CD4-positive, alpha-beta memory T cell (primary cell): ENCODE measurements around the gene P2RX6. TPM values are rescaled to one million over a fixed set of nuclear protein-coding genes. Genes with fewer than 3 reads are reported as not detected.

ENCODE experiments used
- CTCF ChIA-PET: fragments of 350-600 bp; sonication (Branson Sonifier 250); formaldehyde crosslinking; loops from one replicate; lab custom pipeline; 2021; ENCODE audit warnings: inconsistent platforms; ENCODE audit not compliant: partially characterized antibody; lab: Charles Lee
- POLR2A ChIA-PET: fragments of 350-600 bp; sonication (Branson Sonifier 250); formaldehyde crosslinking; loops from one replicate; lab custom pipeline; 2021; ENCODE audit not compliant: partially characterized antibody; lab: Charles Lee
- DNase-seq, 5 donors: peaks; one replicate each; pipeline versions ENCODE4 v3.0.0 to v3.0.0-alpha.2; 2020 to 2022; ENCODE audit warnings: mixed read lengths in 1 of 5
- H3K27ac ChIP-seq: one replicate; pipeline ENCODE4 v1.7.0; 2013; ENCODE audit warnings: low read depth, low read length
- H3K27me3 ChIP-seq: 2 replicates; pipeline ENCODE4 v1.7.0; 2013; ENCODE audit warnings: mild to moderate bottlenecking, low read length, moderate library complexity; ENCODE audit not compliant: insufficient read depth
- H3K36me3 ChIP-seq: 2 replicates; pipeline ENCODE4 v1.7.0; 2013; ENCODE audit warnings: mild to moderate bottlenecking, low read length, moderate library complexity; ENCODE audit not compliant: insufficient read depth
- H3K4me1 ChIP-seq: 2 replicates; pipeline ENCODE4 v1.7.0; 2013; ENCODE audit warnings: mild to moderate bottlenecking, low read length, moderate library complexity; ENCODE audit not compliant: insufficient read depth
- H3K4me3 ChIP-seq, 2 donors: one replicate each; pipeline ENCODE4 v1.7.0; 2013; ENCODE audit warnings: low read length in 2 of 2, mild to moderate bottlenecking in 1 of 2
- H3K9me3 ChIP-seq, 2 donors: one replicate each; pipeline ENCODE4 v1.7.0; 2013; ENCODE audit warnings: low read length in 2 of 2, control low read depth in 1 of 2; ENCODE audit not compliant: control insufficient read depth in 1 of 2
- H3K27ac Mint-ChIP-seq, 7 donors: one replicate each; pipeline ENCODE4 v1.8.0; 2020 to 2021; ENCODE audit warnings: mixed read lengths in 7 of 7, mild to moderate bottlenecking in 6 of 7, inconsistent platforms in 3 of 7, moderate library complexity in 3 of 7
- H3K27me3 Mint-ChIP-seq, 2 donors: one replicate each; pipeline ENCODE4 v1.8.0; 2020 to 2021; ENCODE audit warnings: mixed read lengths in 2 of 2
- H3K36me3 Mint-ChIP-seq, 2 donors: one replicate each; pipeline ENCODE4 v1.8.0; 2020 to 2021; ENCODE audit warnings: mixed read lengths in 2 of 2, inconsistent platforms in 1 of 2, mild to moderate bottlenecking in 1 of 2
- H3K4me1 Mint-ChIP-seq, 4 donors: one replicate each; pipeline ENCODE4 v1.8.0; 2020 to 2021; ENCODE audit warnings: mixed read lengths in 4 of 4, mild to moderate bottlenecking in 1 of 4
- H3K4me3 Mint-ChIP-seq, 8 donors: one replicate each; pipeline ENCODE4 v1.8.0; 2020 to 2021; ENCODE audit warnings: mixed read lengths in 8 of 8, mild to moderate bottlenecking in 7 of 8, moderate library complexity in 6 of 8, inconsistent platforms in 3 of 8
- H3K9me3 Mint-ChIP-seq, 8 donors: one replicate each; pipeline ENCODE4 v1.8.0; 2020 to 2021; ENCODE audit warnings: mixed read lengths in 8 of 8, mild to moderate bottlenecking in 5 of 8, inconsistent platforms in 3 of 8, moderate library complexity in 1 of 8
- intact Hi-C: fragments of 100-400 bp; cut with micrococcal nuclease; formaldehyde crosslinking; loops from one replicate; pipeline ENCODE4 v1.15.1; 2023
- polyA plus RNA-seq, 2 donors: library from polyadenylated mRNA; unstranded; fragments of 300-500 nt; fragmentation: Illumina TruSeq; gene quantifications; one replicate each; pipeline ENCODE4 v1.2.3, GENCODE V29; 2021
- total RNA-seq, 2 experiments: library from RNA; stranded (reverse); gene quantifications; one replicate each; pipeline ENCODE4 v1.2.3, GENCODE V29; 2021

The P2RX6 gene
- total and polyA plus RNA-seq, 4 experiments from 2014 or later = 0.19 to 1.2 (median 1.1) TPM; not detected in 1

GRCh38 chr22:21025266-21025665 lies 10.3 kb downstream of the P2RX6 start:
- no peak overlapping the region for H3K4me3 ChIP-seq
- H3K27me3 Mint-ChIP-seq = peaks cover 8 to 9% of the 10 kb centered on the region in 2 donors
- intact Hi-C loops = no loop called here
- peak overlapping the region in 4 of 8 donors; percentile 10 to 44 (median 33) for H3K4me3 Mint-ChIP-seq
- H3K36me3 ChIP-seq = no peaks in the 10 kb centered on the region
- no peak for DNase-seq
- H3K9me3 ChIP-seq = no peaks in the 10 kb centered on the region
- POLR2A ChIA-PET = no interaction called here
- H3K27ac ChIP-seq = no peak overlapping the region
- peaks cover 13% of the 10 kb centered on the region for H3K4me1 ChIP-seq
- no peaks in the 10 kb centered on the region for H3K36me3 Mint-ChIP-seq
- no peaks in the 10 kb centered on the region for H3K27me3 ChIP-seq
- CTCF ChIA-PET = interaction anchor here (1.0 kb wide), 1 partner anchor 10 kb away, joined by 3 read pairs; the partner anchor contains the start of gene P2RX6
- H3K4me1 Mint-ChIP-seq = peaks cover 7 to 10% (median 10%) of the 10 kb centered on the region in 4 donors
- H3K9me3 Mint-ChIP-seq = no peaks in the 10 kb centered on the region
- H3K27ac Mint-ChIP-seq = peak overlapping the region in 4 of 7 donors; percentile 19 to 90 (median 68)

- CTCF ChIA-PET = interaction anchor here (1.0 kb wide), 1 partner anchor 11 kb away, joined by 3 read pairs; the partner anchor contains the start of gene P2RX6
- no peak for DNase-seq
These were observed 11.1 kb downstream of the P2RX6 start for GRCh38 chr22:21025763-21026755.

GRCh38 chr22:21026783-21027692 lies 12.1 kb downstream of the P2RX6 start:
- ChIA-PET POLR2A (no interaction called here), CTCF (no interaction called here)
- no peaks in the 10 kb centered on the region for H3K36me3 ChIP-seq
- peaks cover 7 to 17% (median 12%) of the 10 kb centered on the region in 4 donors for H3K4me1 Mint-ChIP-seq
- no peaks in the 10 kb centered on the region for H3K9me3 ChIP-seq
- H3K4me1 ChIP-seq = peaks cover 13% of the 10 kb centered on the region
- H3K27ac Mint-ChIP-seq = peak overlapping the region in 1 of 7 donors; percentile 31
- no peak overlapping the region for H3K4me3 Mint-ChIP-seq
- intact Hi-C loops = no loop called here
- H3K27me3 Mint-ChIP-seq = peaks cover 15 to 18% of the 10 kb centered on the region in 2 donors
- H3K36me3 Mint-ChIP-seq = no peaks in the 10 kb centered on the region
- no peak for DNase-seq
- no peak overlapping the region for H3K27ac ChIP-seq
- H3K4me3 ChIP-seq = no peak overlapping the region
- H3K9me3 Mint-ChIP-seq = no peaks in the 10 kb centered on the region
- H3K27me3 ChIP-seq = no peaks in the 10 kb centered on the region

More at GRCh38 chr22:21025763-21026755, 11.1 kb downstream of the P2RX6 start:
- H3K4me3 Mint-ChIP-seq = no peak overlapping the region
- no peaks in the 10 kb centered on the region for H3K9me3 Mint-ChIP-seq
- H3K9me3 ChIP-seq = no peaks in the 10 kb centered on the region
- intact Hi-C loops = no loop called here
- no peaks in the 10 kb centered on the region for H3K36me3 Mint-ChIP-seq
- peaks cover 13% of the 10 kb centered on the region for H3K4me1 ChIP-seq
- POLR2A ChIA-PET = no interaction called here
- no peaks in the 10 kb centered on the region for H3K27me3 ChIP-seq
- peaks cover 15 to 16% of the 10 kb centered on the region in 2 donors for H3K27me3 Mint-ChIP-seq
- peak overlapping the region in 1 of 7 donors; percentile 19 for H3K27ac Mint-ChIP-seq
- H3K36me3 ChIP-seq = no peaks in the 10 kb centered on the region
- H3K27ac ChIP-seq = no peak overlapping the region
- no peak overlapping the region for H3K4me3 ChIP-seq
- H3K4me1 Mint-ChIP-seq = peaks cover 7 to 14% (median 12%) of the 10 kb centered on the region in 4 donors

- H3K27me3 Mint-ChIP-seq = peaks cover 17 to 21% of the 10 kb centered on the region in 2 donors
- H3K9me3 Mint-ChIP-seq = no peaks in the 10 kb centered on the region
- no peak overlapping the region for H3K27ac Mint-ChIP-seq
These were observed 13.6 kb downstream of the P2RX6 start for GRCh38 chr22:21028277-21029251.

GRCh38 chr22:21029486-21030025 lies 14.6 kb downstream of the P2RX6 start:
- Histone ChIP-seq H3K36me3 (no peaks in the 10 kb centered on the region), H3K27me3 (peaks cover 6% of the 10 kb centered on the region), H3K27ac (no peak overlapping the region), H3K4me3 (no peak overlapping the region), H3K9me3 (no peaks in the 10 kb centered on the region), H3K4me1 (peaks cover 13% of the 10 kb centered on the region)
- DNase-seq = no peak
- ChIA-PET POLR2A (no interaction called here), CTCF (no interaction called here)
- Mint-ChIP-seq H3K36me3 (no peaks in the 10 kb centered on the region), H3K4me1 (peaks cover 7 to 21% (median 12%) of the 10 kb centered on the region in 4 donors), H3K4me3 (peak overlapping the region in 1 of 8 donors; percentile 55), H3K27me3 (peaks cover 17 to 22% of the 10 kb centered on the region in 2 donors), H3K27ac (no peak overlapping the region), H3K9me3 (no peaks in the 10 kb centered on the region)
- intact Hi-C loops = no loop called here

More at GRCh38 chr22:21028277-21029251, 13.6 kb downstream of the P2RX6 start:
- ChIA-PET POLR2A (no interaction called here), CTCF (no interaction called here)
- no peak overlapping the region for H3K4me3 Mint-ChIP-seq
- Histone ChIP-seq H3K9me3 (no peaks in the 10 kb centered on the region), H3K4me3 (no peak overlapping the region), H3K27me3 (peaks cover 6% of the 10 kb centered on the region), H3K4me1 (peaks cover 13% of the 10 kb centered on the region), H3K36me3 (no peaks in the 10 kb centered on the region), H3K27ac (no peak overlapping the region)
- intact Hi-C loops = no loop called here
- peaks cover 7 to 21% (median 12%) of the 10 kb centered on the region in 4 donors for H3K4me1 Mint-ChIP-seq
- DNase-seq = no peak
- H3K36me3 Mint-ChIP-seq = no peaks in the 10 kb centered on the region

- ChIA-PET CTCF (no interaction called here), POLR2A (no interaction called here)
- Mint-ChIP-seq H3K9me3 (no peaks in the 10 kb centered on the region), H3K4me1 (peaks cover 5 to 20% (median 11%) of the 10 kb centered on the region in 4 donors), H3K27ac (peak overlapping the region in 1 of 7 donors; percentile 74), H3K27me3 (peaks cover 17 to 23% of the 10 kb centered on the region in 2 donors), H3K4me3 (peak overlapping the region in 1 of 8 donors; percentile 24), H3K36me3 (no peaks in the 10 kb centered on the region)
- Histone ChIP-seq H3K27me3 (peaks cover 6% of the 10 kb centered on the region), H3K4me1 (peaks cover 11% of the 10 kb centered on the region), H3K9me3 (no peaks in the 10 kb centered on the region), H3K4me3 (no peak overlapping the region), H3K27ac (no peak overlapping the region), H3K36me3 (no peaks in the 10 kb centered on the region)
- intact Hi-C loops = no loop called here
- no peak for DNase-seq
These were observed 15.1 kb downstream of the P2RX6 start for GRCh38 chr22:21030032-21030431.
